PC-9 (cell line): ENCODE data around the gene RHBDD1. TPM values are rescaled to one million over a fixed set of nuclear protein-coding genes. Genes with fewer than 3 reads are reported as not detected.

ENCODE experiments used
- BruUV-seq: library from RNA; stranded (reverse); fragments of 400-500 nt; replicated peaks from 2 replicates; lab custom pipeline; 2021; lab: Mats Ljungman, UMichigan
- CTCF ChIA-PET: fragments of 300-600 bp; sonication (Branson Sonifier 250); formaldehyde crosslinking; loops from one replicate; lab custom pipeline; 2022; ENCODE audit warnings: antibody characterized with exemption; lab: Charles Lee
- POLR2A ChIA-PET: fragments of 300-600 bp; sonication (Branson Sonifier 250); formaldehyde crosslinking; loops from one replicate; lab custom pipeline; 2022; ENCODE audit warnings: antibody characterized with exemption; ENCODE audit not compliant: unreplicated experiment; lab: Charles Lee
- DNase-seq, 2 experiments: peaks; one replicate each; pipeline versions ENCODE4 v3.0.0 to v3.0.0-alpha.2; 2015 to 2022; ENCODE audit warnings: mixed read lengths in 1 of 2
- H2AFZ ChIP-seq: fragments of 200-600 bp; sonication (generic); 2 replicates; pipeline ENCODE4 v1.8.1; 2017; ENCODE audit warnings: antibody characterized with exemption
- H3F3A ChIP-seq: fragments of 200-600 bp; sonication (generic); 2 replicates; pipeline ENCODE4 v1.8.1; 2017; ENCODE audit warnings: antibody characterized with exemption, mild to moderate bottlenecking, low read depth; ENCODE audit not compliant: insufficient read depth
- H3K27ac ChIP-seq: fragments of 200-600 bp; sonication (generic); 2 replicates; pipeline ENCODE4 v1.6.1; 2016; ENCODE audit warnings: mixed run types
- H3K27me3 ChIP-seq: fragments of 200-600 bp; sonication (generic); 2 replicates; pipeline ENCODE4 v1.6.1; 2016; ENCODE audit warnings: low read depth, mixed run types; ENCODE audit not compliant: insufficient read depth
- H3K36me3 ChIP-seq: fragments of 200-600 bp; sonication (generic); 2 replicates; pipeline ENCODE4 v1.6.1; 2016; ENCODE audit warnings: low read depth, mixed run types
- H3K4me1 ChIP-seq: fragments of 200-600 bp; sonication (generic); replicated peaks from 2 replicates; pipeline ENCODE4 v1.6.1; 2016; ENCODE audit warnings: mixed run types; ENCODE audit not compliant: insufficient read depth
- H3K4me2 ChIP-seq: fragments of 200-600 bp; sonication (generic); 2 replicates; pipeline ENCODE4 v1.6.1; 2017; ENCODE audit warnings: mixed run types
- H3K4me3 ChIP-seq: fragments of 200-600 bp; sonication (generic); 2 replicates; pipeline ENCODE4 v1.6.1; 2016; ENCODE audit warnings: mixed run types
- H3K79me2 ChIP-seq: fragments of 200-600 bp; sonication (generic); 2 replicates; pipeline ENCODE4 v1.6.1; 2017; ENCODE audit warnings: low read depth, mixed run types
- H3K9me2 ChIP-seq: fragments of 200-600 bp; sonication (generic); 2 replicates; pipeline ENCODE4 v1.8.1; 2017; ENCODE audit warnings: mild to moderate bottlenecking; ENCODE audit not compliant: insufficient read depth
- H3K9me3 ChIP-seq: fragments of 200-600 bp; sonication (generic); 2 replicates; pipeline ENCODE4 v1.8.1; 2016; ENCODE audit warnings: low read depth; ENCODE audit not compliant: insufficient read depth
- H4K20me1 ChIP-seq: fragments of 200-600 bp; sonication (generic); 2 replicates; pipeline ENCODE4 v1.8.1; 2017; ENCODE audit not compliant: insufficient read depth
- EZH2 ChIP-seq: fragments of 200-600 bp; sonication (generic); IDR thresholded peaks from 2 replicates; pipeline ENCODE4 v1.8.0; 2017; ENCODE audit warnings: antibody characterized with exemption, low read depth
- intact Hi-C: fragments of 100-400 bp; cut with micrococcal nuclease; formaldehyde crosslinking; loops from one replicate; pipeline ENCODE4 v1.10.0; 2022; ENCODE audit not compliant: unreplicated experiment
- total RNA-seq: library from RNA; stranded (reverse); gene quantifications from 2 replicates; pipeline ENCODE4 v1.2.3, GENCODE V29; 2021
- TF ChIP-seq, protein P1 (sequence below): fragments of 200-600 bp; sonication (generic); conservative IDR thresholded peaks from 2 replicates; pipeline ENCODE4 v1.6.1; 2017; ENCODE audit warnings: mixed run types, antibody characterized with exemption, mild to moderate bottlenecking, moderate library complexity

Gene RHBDD1
- total RNA-seq, 1 experiment from 2014 or later = 22.3 TPM

DNA sequence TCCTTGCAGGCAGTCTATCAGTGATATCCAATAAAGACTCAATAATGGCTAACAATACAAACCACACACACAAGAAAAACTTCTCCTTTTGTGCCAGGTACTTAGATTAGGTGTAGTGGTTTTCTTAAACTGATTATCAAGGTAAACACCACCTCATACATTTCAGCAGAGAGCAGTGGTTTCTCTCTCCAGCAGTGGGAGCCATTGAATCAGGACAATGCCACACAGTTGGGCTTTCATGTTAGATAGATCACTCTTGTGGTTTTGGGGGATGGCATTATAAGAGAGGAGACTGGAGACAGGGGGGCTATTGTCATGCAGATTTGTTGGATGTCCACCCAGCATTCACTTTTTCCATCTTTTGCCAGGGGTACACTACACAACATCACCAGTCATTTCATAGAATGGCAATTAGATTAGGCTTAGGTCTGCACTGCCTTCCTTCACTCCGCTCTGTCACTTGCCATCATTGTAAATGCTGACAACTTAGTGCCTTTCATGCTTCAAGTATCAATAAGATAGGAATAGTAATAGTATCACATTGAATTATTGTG lies 22.6 kb upstream of the RHBDD1 start:
- no peaks in the 10 kb centered on the region for H3F3A ChIP-seq
- CTCF ChIA-PET = no interaction called here
- H3K27ac ChIP-seq = no peak overlapping the region
- TF ChIP-seq, protein P1, sequence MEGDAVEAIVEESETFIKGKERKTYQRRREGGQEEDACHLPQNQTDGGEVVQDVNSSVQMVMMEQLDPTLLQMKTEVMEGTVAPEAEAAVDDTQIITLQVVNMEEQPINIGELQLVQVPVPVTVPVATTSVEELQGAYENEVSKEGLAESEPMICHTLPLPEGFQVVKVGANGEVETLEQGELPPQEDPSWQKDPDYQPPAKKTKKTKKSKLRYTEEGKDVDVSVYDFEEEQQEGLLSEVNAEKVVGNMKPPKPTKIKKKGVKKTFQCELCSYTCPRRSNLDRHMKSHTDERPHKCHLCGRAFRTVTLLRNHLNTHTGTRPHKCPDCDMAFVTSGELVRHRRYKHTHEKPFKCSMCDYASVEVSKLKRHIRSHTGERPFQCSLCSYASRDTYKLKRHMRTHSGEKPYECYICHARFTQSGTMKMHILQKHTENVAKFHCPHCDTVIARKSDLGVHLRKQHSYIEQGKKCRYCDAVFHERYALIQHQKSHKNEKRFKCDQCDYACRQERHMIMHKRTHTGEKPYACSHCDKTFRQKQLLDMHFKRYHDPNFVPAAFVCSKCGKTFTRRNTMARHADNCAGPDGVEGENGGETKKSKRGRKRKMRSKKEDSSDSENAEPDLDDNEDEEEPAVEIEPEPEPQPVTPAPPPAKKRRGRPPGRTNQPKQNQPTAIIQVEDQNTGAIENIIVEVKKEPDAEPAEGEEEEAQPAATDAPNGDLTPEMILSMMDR = 0 out of 2 replicates have a peak, but pooled peaks have one; percentile 24
- no peak for TF ChIP-seq EZH2
- no peaks in the 10 kb centered on the region for H3K4me1 ChIP-seq
- H3K4me2 ChIP-seq = no peak overlapping the region
- POLR2A ChIA-PET = no interaction called here
- H3K4me3 ChIP-seq = no peak overlapping the region
- no peak for DNase-seq
- no peaks in the 10 kb centered on the region for H3K79me2 ChIP-seq
- intact Hi-C loops = no loop called here
- no peaks in the 10 kb centered on the region for H3K9me2 ChIP-seq
- BruUV-seq = no TSS peak
- H3K36me3 ChIP-seq = no peaks in the 10 kb centered on the region
- no peak overlapping the region for H2AFZ ChIP-seq
- no peaks in the 10 kb centered on the region for H3K9me3 ChIP-seq
- no peaks in the 10 kb centered on the region for H4K20me1 ChIP-seq
- H3K27me3 ChIP-seq = no peaks in the 10 kb centered on the region

DNA sequence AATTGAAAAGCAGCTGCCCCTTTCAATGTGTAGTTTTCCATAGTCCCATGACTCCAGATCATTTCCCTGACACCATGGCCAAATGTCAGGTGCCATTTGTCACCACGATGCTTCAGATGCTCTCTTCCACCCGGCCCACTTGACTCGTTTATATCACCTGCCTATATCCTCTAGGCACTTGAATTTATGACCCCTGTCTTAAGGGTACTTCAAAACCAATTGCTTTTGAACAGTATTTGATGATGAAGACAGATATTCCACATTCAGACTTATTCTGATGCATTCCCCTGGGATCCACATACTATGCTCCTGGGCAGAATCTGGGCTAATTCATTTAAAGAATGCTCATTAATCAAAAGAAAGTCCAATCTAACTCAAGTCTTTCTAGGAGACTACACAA lies 16.9 kb upstream of the RHBDD1 start:
- POLR2A ChIA-PET = no interaction called here
- no peaks in the 10 kb centered on the region for H3K36me3 ChIP-seq
- H3K79me2 ChIP-seq = no peaks in the 10 kb centered on the region
- no peaks in the 10 kb centered on the region for H3K9me2 ChIP-seq
- no peaks in the 10 kb centered on the region for H3F3A ChIP-seq
- no peak overlapping the region for H3K27ac ChIP-seq
- BruUV-seq = no TSS peak
- no peaks in the 10 kb centered on the region for H4K20me1 ChIP-seq
- TF ChIP-seq EZH2 = no peak
- TF ChIP-seq, protein P1 = no peak
- H2AFZ ChIP-seq = no peak overlapping the region
- intact Hi-C loops = no loop called here
- no peaks in the 10 kb centered on the region for H3K27me3 ChIP-seq
- no peak overlapping the region for H3K4me2 ChIP-seq
- no peaks in the 10 kb centered on the region; the same call in 1 of the 2 replicates for H3K9me3 ChIP-seq
- no peak for DNase-seq
- H3K4me3 ChIP-seq = no peak overlapping the region
- CTCF ChIA-PET = interaction anchor here (0.6 kb wide), 1 partner anchor 404 kb away, joined by 5 read pairs; no protein-coding TSS in a partner anchor
- H3K4me1 ChIP-seq = no peaks in the 10 kb centered on the region

DNA sequence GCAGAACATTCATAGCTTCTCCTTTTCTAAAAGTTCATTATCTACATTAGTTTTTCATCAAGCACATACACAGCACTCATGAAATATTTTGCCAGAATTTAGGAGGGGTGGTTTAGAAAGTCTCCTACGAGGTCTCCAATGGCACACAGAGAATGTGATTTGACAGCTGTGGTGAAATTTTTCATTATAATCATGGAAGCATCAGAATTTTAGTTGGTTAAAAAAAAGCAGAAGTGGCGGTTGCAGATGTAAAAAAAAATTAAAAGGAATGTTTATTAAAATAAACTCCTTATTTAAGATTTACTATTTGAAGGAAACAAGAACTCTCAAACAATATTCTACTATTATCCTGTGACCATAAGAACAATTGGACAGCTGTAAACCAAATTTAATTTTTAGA lies 10.8 kb upstream of the RHBDD1 start:
- Histone ChIP-seq H3K27me3 (no peaks in the 10 kb centered on the region), H3K4me1 (no peaks in the 10 kb centered on the region), H3F3A (no peaks in the 10 kb centered on the region), H3K79me2 (no peaks in the 10 kb centered on the region), H3K27ac (no peak overlapping the region), H3K9me2 (no peaks in the 10 kb centered on the region), H2AFZ (no peak overlapping the region), H3K9me3 (no peaks in the 10 kb centered on the region; the same call in 1 of the 2 replicates), H3K36me3 (no peaks in the 10 kb centered on the region), H3K4me2 (no peak overlapping the region), H4K20me1 (no peaks in the 10 kb centered on the region), H3K4me3 (no peak overlapping the region)
- TF ChIP-seq, protein P1 = no peak
- no peak for TF ChIP-seq EZH2
- BruUV-seq = no TSS peak
- ChIA-PET POLR2A (no interaction called here), CTCF (no interaction called here)
- intact Hi-C loops = no loop called here
- DNase-seq = no peak
